IMR-90 (cell line): ENCODE measurements around the gene NUP54. TPM values are rescaled to one million over a fixed set of nuclear protein-coding genes. Genes with fewer than 3 reads are reported as not detected.

ENCODE experiments used
- ATAC-seq: fragments of 200-7000 bp; cut with Tn5 transposase; 2 replicates; pipeline ENCODE4 v1.9.1; 2020; ENCODE audit warnings: low read depth, mild to moderate bottlenecking, moderate library complexity
- BruUV-seq: library from RNA; stranded (reverse); fragments of 400-500 nt; replicated peaks from 2 replicates; lab custom pipeline; 2021; lab: Mats Ljungman, UMichigan
- CTCF ChIA-PET: fragments of 300-600 bp; formaldehyde crosslinking; extraction: SDS; loops from one replicate; lab custom pipeline; 2021; ENCODE audit warnings: antibody characterized with exemption; lab: Yijun Ruan, JAX
- POLR2A ChIA-PET: fragments of 300-600 bp; sonication (Branson Sonifier 250); formaldehyde crosslinking; loops from one replicate; lab custom pipeline; 2022; ENCODE audit warnings: antibody characterized with exemption; ENCODE audit not compliant: unreplicated experiment; lab: Charles Lee
- DNase-seq: peaks from one replicate; pipeline ENCODE4 v3.0.0; 2013
- H2AFZ ChIP-seq: replicated peaks from 2 replicates; pipeline ENCODE3; 2013; ENCODE audit warnings: low read length, mild to moderate bottlenecking; ENCODE audit not compliant: poor library complexity
- H2AK5ac ChIP-seq: 2 replicates; pipeline ENCODE4 v1.6.1; 2013; ENCODE audit warnings: low read depth, low read length, inconsistent platforms
- H2AK9ac ChIP-seq: replicated peaks from 2 replicates; pipeline ENCODE3; 2013; ENCODE audit warnings: mild to moderate bottlenecking, low read depth, low read length, moderate library complexity; ENCODE audit not compliant: poor library complexity
- H2BK120ac ChIP-seq: 2 replicates; pipeline ENCODE4 v1.6.1; 2013; ENCODE audit warnings: low read depth, low read length, inconsistent platforms
- H2BK15ac ChIP-seq: 3 replicates; pipeline ENCODE4 v1.6.1; 2013; ENCODE audit warnings: low read depth, low read length, inconsistent platforms
- H2BK20ac ChIP-seq: 2 replicates; pipeline ENCODE4 v1.6.1; 2013; ENCODE audit warnings: low read depth, mild to moderate bottlenecking, inconsistent platforms, low read length, moderate library complexity
- H2BK5ac ChIP-seq: 2 replicates; pipeline ENCODE4 v1.6.1; 2013; ENCODE audit warnings: mild to moderate bottlenecking, low read depth, low read length, inconsistent platforms; ENCODE audit not compliant: poor library complexity, severe bottlenecking
- H3K14ac ChIP-seq: replicated peaks from 2 replicates; pipeline ENCODE4 v1.6.1; 2013; ENCODE audit warnings: low read depth, low read length, inconsistent platforms
- H3K18ac ChIP-seq: 2 replicates; pipeline ENCODE4 v1.6.1; 2013; ENCODE audit warnings: low read depth, low read length, control low read depth
- H3K23ac ChIP-seq: 2 replicates; pipeline ENCODE4 v1.6.1; 2013; ENCODE audit warnings: low read depth, low read length, inconsistent platforms
- H3K27ac ChIP-seq: 2 replicates; pipeline ENCODE4 v1.5.1; 2013; ENCODE audit warnings: mild to moderate bottlenecking, control low read depth, low read length; ENCODE audit not compliant: insufficient read depth
- H3K27me3 ChIP-seq: 2 replicates; pipeline ENCODE4 v1.6.1; 2013; ENCODE audit warnings: low read length; ENCODE audit not compliant: control insufficient read depth, insufficient read depth
- H3K36me3 ChIP-seq: 2 replicates; pipeline ENCODE4 v1.6.1; 2013; ENCODE audit warnings: low read length, mixed read lengths; ENCODE audit not compliant: control insufficient read depth, insufficient read depth
- H3K4ac ChIP-seq: 2 replicates; pipeline ENCODE4 v1.6.1; 2013; ENCODE audit warnings: low read depth, low read length, inconsistent platforms
- H3K4me1 ChIP-seq: 2 replicates; pipeline ENCODE4 v1.6.1; 2013; ENCODE audit warnings: low read length, mixed read lengths; ENCODE audit not compliant: control insufficient read depth, insufficient read depth
- H3K4me2 ChIP-seq: 2 replicates; pipeline ENCODE4 v1.6.1; 2013; ENCODE audit warnings: low read depth, mild to moderate bottlenecking, control low read depth, low read length, moderate library complexity
- H3K4me3 ChIP-seq: 2 replicates; pipeline ENCODE4 v1.5.1; 2013; ENCODE audit warnings: low read depth, mild to moderate bottlenecking, control low read depth, low read length, moderate library complexity; ENCODE audit not compliant: insufficient read depth
- H3K56ac ChIP-seq: 2 replicates; pipeline ENCODE4 v1.6.1; 2013; ENCODE audit warnings: low read length, inconsistent platforms; ENCODE audit not compliant: insufficient read depth; ENCODE audit errors: extremely low read depth
- H3K79me1 ChIP-seq, 2 experiments: 2 replicates each; pipeline ENCODE4 v1.6.1; 2013; ENCODE audit warnings: low read length in 2 of 2, inconsistent platforms in 1 of 2, low read depth in 1 of 2
- H3K9ac ChIP-seq: 2 replicates; pipeline ENCODE4 v1.6.1; 2013; ENCODE audit warnings: low read depth, low read length, control low read depth
- H3K9me1 ChIP-seq: 2 replicates; pipeline ENCODE4 v1.6.1; 2013; ENCODE audit warnings: low read length, inconsistent platforms; ENCODE audit not compliant: insufficient read depth
- H3K9me3 ChIP-seq: 2 replicates; pipeline ENCODE4 v1.6.1; 2013; ENCODE audit warnings: low read length; ENCODE audit not compliant: control insufficient read depth, insufficient read depth
- H4K20me1 ChIP-seq: 2 replicates; pipeline ENCODE4 v1.6.1; 2013; ENCODE audit warnings: low read length, inconsistent platforms; ENCODE audit not compliant: insufficient read depth
- H4K5ac ChIP-seq: 2 replicates; pipeline ENCODE4 v1.6.1; 2013; ENCODE audit warnings: mild to moderate bottlenecking, low read depth, low read length, control low read depth
- H4K8ac ChIP-seq, 2 experiments: 2 replicates each; pipeline ENCODE4 v1.6.1; 2013; ENCODE audit warnings: low read depth in 2 of 2, low read length in 2 of 2, control low read depth in 1 of 2, inconsistent platforms in 1 of 2
- H4K91ac ChIP-seq: 2 replicates; pipeline ENCODE4 v1.6.1; 2013; ENCODE audit warnings: low read depth, low read length, inconsistent platforms; ENCODE audit not compliant: insufficient read depth
- CEBPB ChIP-seq: IDR thresholded peaks from 2 replicates; pipeline ENCODE4 v1.6.1; 2012; ENCODE audit warnings: low read depth, low read length, improper control_type of control experiment
- CHD1 ChIP-seq: IDR thresholded peaks from 2 replicates; pipeline ENCODE4 v1.6.1; 2012; ENCODE audit warnings: low read depth, low read length, improper control_type of control experiment
- ELK1 ChIP-seq: fragments of 150-350 bp; IDR thresholded peaks from 2 replicates; pipeline ENCODE4 v1.6.1; 2016; ENCODE audit warnings: low read depth, mild to moderate bottlenecking, low read length, moderate library complexity, borderline replicate concordance
- MAFK ChIP-seq: IDR thresholded peaks from 2 replicates; pipeline ENCODE4 v1.6.1; 2012; ENCODE audit warnings: low read depth, low read length, improper control_type of control experiment
- MAZ ChIP-seq: IDR thresholded peaks from 2 replicates; pipeline ENCODE4 v1.6.1; 2012; ENCODE audit warnings: low read depth, mild to moderate bottlenecking, low read length, improper control_type of control experiment, moderate library complexity, borderline replicate concordance
- RCOR1 ChIP-seq: IDR thresholded peaks from 2 replicates; pipeline ENCODE4 v1.6.1; 2012; ENCODE audit warnings: mild to moderate bottlenecking, low read length, improper control_type of control experiment; ENCODE audit not compliant: insufficient replicate concordance
- WGBS, 2 experiments: methylation state at CpG; one replicate each; pipeline versions ENCODE4 v1.1.5 to v1.1.7; 2013; ENCODE audit warnings: missing lambda C conversion rate in 2 of 2; ENCODE audit not compliant: insufficient read length in 1 of 2; ENCODE audit errors: extremely low coverage in 2 of 2; 5-methylcytosine and 5-hydroxymethylcytosine counted together
- dilution Hi-C: fragments of 300-500 bp; cut with HindIII; formaldehyde crosslinking; loops from one replicate; pipeline ENCODE4 v1.14.3; 2018; ENCODE audit warnings: low sequenced_read_pairs; ENCODE audit not compliant: unreplicated experiment
- in situ Hi-C: fragments of 300-500 bp; cut with MboI; formaldehyde crosslinking; loops from 3 replicates; pipeline ENCODE4 v1.14.3; 2019; ENCODE audit warnings: low sequenced_read_pairs, inconsistent platforms, mixed read lengths
- intact Hi-C: fragments of 100-400 bp; cut with micrococcal nuclease; formaldehyde crosslinking; loops from 2 replicates; pipeline ENCODE4 v1.10.0; 2022
- polyA plus RNA-seq, 3 experiments: library from polyadenylated mRNA; depleted of rRNA; stranded (reverse); fragments of >200 nt; gene quantifications; 2 replicates each; pipeline ENCODE4 v1.2.3, GENCODE V29; 2012; ENCODE audit warnings: low replicate concordance in 1 of 3
- total RNA-seq: library from RNA; depleted of rRNA; stranded (reverse); fragments of >200 nt; gene quantifications from 2 replicates; pipeline ENCODE4 v1.2.3, GENCODE V29; 2012
- TF ChIP-seq, protein P1 (sequence below): fragments of 150-350 bp; IDR thresholded peaks from 2 replicates; pipeline ENCODE4 v1.6.1; 2017; ENCODE audit warnings: mild to moderate bottlenecking, antibody characterized with exemption, low read length, low read depth
- TF ChIP-seq, protein P2 (sequence below): conservative IDR thresholded peaks from 2 replicates; pipeline ENCODE4 v1.5.1; 2012; ENCODE audit warnings: mild to moderate bottlenecking, low read depth, low read length, improper control_type of control experiment

Gene NUP54
- total and polyA plus RNA-seq, 2 of the 4 experiments (the other 2 are of a cell fraction): 24.6 to 44.4 TPM

DNA sequence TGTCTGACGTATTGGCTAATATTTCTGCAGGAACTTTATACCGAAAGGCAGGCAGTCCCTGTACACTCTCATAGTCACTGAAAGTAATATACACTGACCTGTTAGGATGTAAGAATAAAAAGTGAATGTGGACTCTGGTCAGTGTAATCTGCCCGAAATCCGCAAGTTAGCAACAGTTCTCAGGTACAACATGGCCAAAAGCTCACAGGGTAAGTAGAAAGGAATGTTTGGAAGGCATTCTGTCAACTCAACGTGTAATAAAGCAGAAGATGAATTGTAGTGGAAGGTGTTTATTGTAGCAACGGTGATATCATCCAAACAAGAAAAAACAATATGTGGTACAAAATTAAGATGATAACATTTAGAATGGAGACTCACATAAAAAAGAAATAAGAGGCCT is 26.0 kb upstream of the NUP54 start:
- H3K56ac ChIP-seq: no peak overlapping the region
- H4K5ac ChIP-seq: no peak overlapping the region
- H3K14ac ChIP-seq: no peak overlapping the region
- ChIA-PET CTCF (no interaction called here), POLR2A (no interaction called here)
- H2AK9ac ChIP-seq: no peak overlapping the region
- H3K4me1 ChIP-seq: no peaks in the 10 kb centered on the region
- no peak overlapping the region for H3K18ac ChIP-seq
- H3K9me3 ChIP-seq: no peaks in the 10 kb centered on the region
- H2AK5ac ChIP-seq: no peak overlapping the region
- H3K27me3 ChIP-seq: no peaks in the 10 kb centered on the region
- H4K20me1 ChIP-seq: no peaks in the 10 kb centered on the region
- no peak overlapping the region for H3K4ac ChIP-seq
- H3K9ac ChIP-seq: no peak overlapping the region
- H3K23ac ChIP-seq: no peak overlapping the region
- H3K36me3 ChIP-seq: peaks cover 28% of the 10 kb centered on the region
- intact Hi-C loops: loop anchor here (10.0 kb wide), 1 partner anchor 581 kb away; no protein-coding TSS in a partner anchor
- no peak overlapping the region for H2AFZ ChIP-seq
- peaks cover 8 to 15% of the 10 kb centered on the region in 2 experiments; a peak in 1 of 4 replicates for H3K79me1 ChIP-seq
- H4K91ac ChIP-seq: no peak overlapping the region
- H3K4me2 ChIP-seq: no peak overlapping the region
- H3K27ac ChIP-seq: no peak overlapping the region
- no peak overlapping the region for H2BK15ac ChIP-seq
- WGBS, 2 experiments: 90% methylated on average over 2 of the region's 6 CpGs; no CpG with 5 or more reads in 1 of the 2 experiments
- H2BK120ac ChIP-seq: no peak overlapping the region
- H2BK5ac ChIP-seq: no peak overlapping the region
- no peak overlapping the region for H3K4me3 ChIP-seq
- H4K8ac ChIP-seq: no peak overlapping the region
- dilution Hi-C loops: no loop called here
- BruUV-seq: no TSS peak
- no peak overlapping the region for H2BK20ac ChIP-seq
- TF ChIP-seq CHD1: no peak
- no peak for TF ChIP-seq ELK1
- TF ChIP-seq RCOR1: no peak
- TF ChIP-seq, protein P1, sequence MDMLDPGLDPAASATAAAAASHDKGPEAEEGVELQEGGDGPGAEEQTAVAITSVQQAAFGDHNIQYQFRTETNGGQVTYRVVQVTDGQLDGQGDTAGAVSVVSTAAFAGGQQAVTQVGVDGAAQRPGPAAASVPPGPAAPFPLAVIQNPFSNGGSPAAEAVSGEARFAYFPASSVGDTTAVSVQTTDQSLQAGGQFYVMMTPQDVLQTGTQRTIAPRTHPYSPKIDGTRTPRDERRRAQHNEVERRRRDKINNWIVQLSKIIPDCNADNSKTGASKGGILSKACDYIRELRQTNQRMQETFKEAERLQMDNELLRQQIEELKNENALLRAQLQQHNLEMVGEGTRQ: no peak
- no peak for TF ChIP-seq MAFK
- TF ChIP-seq MAZ: no peak
- TF ChIP-seq, protein P2, sequence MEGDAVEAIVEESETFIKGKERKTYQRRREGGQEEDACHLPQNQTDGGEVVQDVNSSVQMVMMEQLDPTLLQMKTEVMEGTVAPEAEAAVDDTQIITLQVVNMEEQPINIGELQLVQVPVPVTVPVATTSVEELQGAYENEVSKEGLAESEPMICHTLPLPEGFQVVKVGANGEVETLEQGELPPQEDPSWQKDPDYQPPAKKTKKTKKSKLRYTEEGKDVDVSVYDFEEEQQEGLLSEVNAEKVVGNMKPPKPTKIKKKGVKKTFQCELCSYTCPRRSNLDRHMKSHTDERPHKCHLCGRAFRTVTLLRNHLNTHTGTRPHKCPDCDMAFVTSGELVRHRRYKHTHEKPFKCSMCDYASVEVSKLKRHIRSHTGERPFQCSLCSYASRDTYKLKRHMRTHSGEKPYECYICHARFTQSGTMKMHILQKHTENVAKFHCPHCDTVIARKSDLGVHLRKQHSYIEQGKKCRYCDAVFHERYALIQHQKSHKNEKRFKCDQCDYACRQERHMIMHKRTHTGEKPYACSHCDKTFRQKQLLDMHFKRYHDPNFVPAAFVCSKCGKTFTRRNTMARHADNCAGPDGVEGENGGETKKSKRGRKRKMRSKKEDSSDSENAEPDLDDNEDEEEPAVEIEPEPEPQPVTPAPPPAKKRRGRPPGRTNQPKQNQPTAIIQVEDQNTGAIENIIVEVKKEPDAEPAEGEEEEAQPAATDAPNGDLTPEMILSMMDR: no peak
- TF ChIP-seq CEBPB: no peak
- in situ Hi-C loops: no loop called here
- no peak for DNase-seq
- no peaks in the 10 kb centered on the region for H3K9me1 ChIP-seq
- no peak for ATAC-seq
